K562 (cell line): ENCODE data around the gene LAPTM5. TPM values are rescaled to one million over a fixed set of nuclear protein-coding genes. Genes with fewer than 3 reads are reported as not detected.

ENCODE experiments used
- E2F3 ChIP-seq: fragments of 250-450 bp; sonication (Bioruptor Pico); IDR thresholded peaks from 2 replicates; pipeline ENCODE4 v1.4.0; 2020; ENCODE audit warnings: mild to moderate bottlenecking
- E2F5 ChIP-seq: sonication (generic); formaldehyde crosslinking; IDR thresholded peaks from 2 replicates; pipeline ENCODE4 v1.8.0; 2022; ENCODE audit warnings: mild to moderate bottlenecking, missing genetic modification reagents
- GABPB2 ChIP-seq: fragments of 250-450 bp; sonication (Bioruptor Pico); conservative IDR thresholded peaks from 2 replicates; pipeline ENCODE4 v1.5.1; 2021; ENCODE audit warnings: mild to moderate bottlenecking
- HEY1 ChIP-seq: fragments of 250-450 bp; sonication (Bioruptor Pico); IDR thresholded peaks from 2 replicates; pipeline ENCODE4 v1.5.0; 2020; ENCODE audit warnings: mild to moderate bottlenecking, moderate library complexity, borderline replicate concordance
- MITF ChIP-seq: IDR thresholded peaks from 2 replicates; pipeline ENCODE4 v1.6.1; 2014; ENCODE audit warnings: antibody characterized with exemption
- POLR2A ChIP-seq: fragments of 450-650 bp; conservative IDR thresholded peaks from 2 replicates; pipeline ENCODE4 v1.6.1; 2016
- POLR3A ChIP-seq: IDR thresholded peaks from 2 replicates; pipeline ENCODE4 v1.6.1; 2011; ENCODE audit warnings: borderline replicate concordance, mild to moderate bottlenecking, moderate library complexity; ENCODE audit not compliant: insufficient read length, insufficient read depth; ENCODE audit errors: extremely low read depth
- POLR3G ChIP-seq: IDR thresholded peaks from 2 replicates; pipeline ENCODE4 v1.6.1; 2011; ENCODE audit not compliant: insufficient read length, insufficient replicate concordance; ENCODE audit errors: extremely low read depth
- RBFOX2 ChIP-seq: fragments of 200-400 bp; formaldehyde crosslinking; IDR thresholded peaks from 2 replicates; pipeline ENCODE4 v1.6.1; 2017; ENCODE audit warnings: low read depth, mild to moderate bottlenecking, low read length, moderate library complexity
- SIN3A ChIP-seq, 2 experiments: fragments of 150-350 bp in 1 of 2; IDR thresholded peaks; 2 replicates each; pipeline ENCODE4 v1.6.1; 2011 to 2016; ENCODE audit warnings: borderline replicate concordance in 2 of 2, low read depth in 2 of 2, low read length in 2 of 2, mild to moderate bottlenecking in 2 of 2, moderate library complexity in 2 of 2; ENCODE audit not compliant: control insufficient read depth in 1 of 2
- VEZF1 ChIP-seq: fragments of 200-800 bp; sonication (Bioruptor generic); IDR thresholded peaks from 2 replicates; pipeline ENCODE4 v1.6.1; 2017; ENCODE audit warnings: missing genetic modification characterization, missing compliant biosample characterization
- ZBTB11 ChIP-seq, 3 experiments: fragments of 200-800 bp in 1 of 3; fragments of 250-450 bp in 1 of 3; fragments of 450-650 bp in 1 of 3; sonication (Bioruptor Pico) in 1 of 3; sonication (Bioruptor generic) in 1 of 3; formaldehyde crosslinking in 1 of 3; IDR thresholded peaks; 2 replicates each; pipeline versions ENCODE4 v1.6.1 to v1.8.0; 2016 to 2022; ENCODE audit warnings: mild to moderate bottlenecking in 2 of 3, missing genetic modification characterization in 2 of 3, missing compliant biosample characterization in 1 of 3, moderate library complexity in 1 of 3
- ZKSCAN3 ChIP-seq: fragments of 250-450 bp; sonication (Bioruptor Pico); IDR thresholded peaks from 2 replicates; pipeline ENCODE4 v1.4.0; 2020
- ZNF398 ChIP-seq: fragments of 250-450 bp; sonication (Bioruptor Pico); IDR thresholded peaks from 2 replicates; pipeline ENCODE4 v1.8.0; 2021; ENCODE audit warnings: moderate library complexity, mild to moderate bottlenecking, inconsistent platforms
- ZNF436 ChIP-seq: fragments of 250-450, 450-650 bp; sonication (Bioruptor Pico); formaldehyde crosslinking; IDR thresholded peaks from 2 replicates; pipeline ENCODE4 v1.7.0; 2020; ENCODE audit warnings: mild to moderate bottlenecking
- ZSCAN29 ChIP-seq: fragments of 450-650 bp; IDR thresholded peaks from 2 replicates; pipeline ENCODE4 v1.6.1; 2017
- polyA plus RNA-seq, 8 experiments: library from polyadenylated mRNA; depleted of rRNA in 4 of 8; stranded (reverse) in 5 of 8; unstranded in 3 of 8; fragments of >200 nt; fragmentation: Nextera tagmentation in 2 of 8; fragmentation: Illumina TruSeq in 1 of 8; extraction: Ambion mirVana in 2 of 8; extraction: Trizol in 1 of 8; gene quantifications; 2 replicates each; pipeline versions ENCODE4 v1.2.1 to v1.2.3, GENCODE V29; 2011 to 2014; ENCODE audit warnings: inconsistent platforms in 1 of 8, missing spikeins in 1 of 8
- total RNA-seq, 7 experiments: library from RNA; depleted of rRNA in 6 of 7; stranded (reverse); fragments of >200 nt in 6 of 7; fragmentation: Illumina TruSeq in 2 of 7; extraction: Trizol in 2 of 7; gene quantifications; 2 replicates each; pipeline versions ENCODE4 v1.2.1 to v1.2.3, GENCODE V29; 2011 to 2021; ENCODE audit warnings: low replicate concordance in 1 of 7

Gene LAPTM5
- total and polyA plus RNA-seq, 9 of the 15 experiments (the other 6 are each of a cell fraction or from before 2014, with no cell fraction given), result 2.4 to 47.3 (median 20.3) TPM

GRCh38 chr1:30718636-30719405, 38.8 kb downstream of the LAPTM5 start (continued):
- TF ChIP-seq VEZF1, result peak; percentile 45
- no peak for TF ChIP-seq HEY1 (CRISPR knock-in tag)
- peak; percentile 95 for TF ChIP-seq RBFOX2
- TF ChIP-seq MITF, result 0 out of 2 replicates have a peak, but pooled peaks have one; percentile 29
- no peak for TF ChIP-seq POLR3A
- peak in 1 of 3 experiments; percentile 83; a peak in 2 of 6 replicates for TF ChIP-seq ZBTB11 (CRISPR knock-in tag; IDR thresholded peaks at IDR 0.05)
- no peak for TF ChIP-seq ZKSCAN3 (CRISPR knock-in tag)
- TF ChIP-seq ZNF436 (CRISPR knock-in tag), result no peak
- peak; percentile 96 for TF ChIP-seq E2F3 (CRISPR knock-in tag)
- TF ChIP-seq ZNF398 (CRISPR knock-in tag), result no peak
- 0 out of 2 replicates have a peak, but pooled peaks have one; percentile 69 for TF ChIP-seq E2F5
- peak; percentile 52 to 81; a peak in 3 of 4 replicates for TF ChIP-seq SIN3A (IDR thresholded peaks at IDR 0.05; ENCODE audit: borderline replicate concordance in 2 of 2, control insufficient read depth in 1 of 2, low read depth in 2 of 2, low read length in 2 of 2)
- peak; percentile 95 for TF ChIP-seq POLR2A
- no peak for TF ChIP-seq POLR3G
- peak; percentile 45 for TF ChIP-seq GABPB2 (CRISPR knock-in tag)
- TF ChIP-seq ZSCAN29, result peak; percentile 49; the same call in 1 of the 2 replicates
